DMS114 treated with DMSO at 0.1 percent for 48 hours (cell line): ENCODE data around the gene SMIM10.
"Not testable (repeated sequence)": the region's sequence is repeated elsewhere in the genome, so short reads cannot be mapped to it uniquely, and the experiment has no call there.

Experiments
- DNase-seq: peaks from one replicate; lab custom pipeline; 2025; ENCODE audit not compliant: unreplicated experiment; lab: John Stamatoyannopoulos, UW

SMIM10 gene

DNA sequence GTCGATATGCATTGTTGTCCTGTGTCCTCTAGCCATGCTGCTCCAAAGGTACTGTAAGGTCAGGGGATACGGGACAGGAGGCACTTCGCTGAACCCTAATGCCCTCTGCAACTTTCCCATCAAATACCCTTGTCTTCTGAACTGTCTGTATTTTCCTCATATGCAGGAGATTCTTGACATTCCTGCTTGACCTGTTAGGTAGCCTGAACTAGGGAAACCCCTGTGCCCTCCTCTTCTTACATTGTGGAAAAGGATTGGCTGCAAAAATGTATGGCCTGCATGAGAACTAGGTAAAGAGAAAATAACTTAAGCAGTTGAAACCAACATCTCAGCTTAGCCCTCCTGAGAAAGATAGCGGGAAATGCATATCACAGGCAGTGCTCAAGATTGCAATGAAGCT lies 20.1 kb downstream of the SMIM10 start:
- DNase-seq = no peak

DNA sequence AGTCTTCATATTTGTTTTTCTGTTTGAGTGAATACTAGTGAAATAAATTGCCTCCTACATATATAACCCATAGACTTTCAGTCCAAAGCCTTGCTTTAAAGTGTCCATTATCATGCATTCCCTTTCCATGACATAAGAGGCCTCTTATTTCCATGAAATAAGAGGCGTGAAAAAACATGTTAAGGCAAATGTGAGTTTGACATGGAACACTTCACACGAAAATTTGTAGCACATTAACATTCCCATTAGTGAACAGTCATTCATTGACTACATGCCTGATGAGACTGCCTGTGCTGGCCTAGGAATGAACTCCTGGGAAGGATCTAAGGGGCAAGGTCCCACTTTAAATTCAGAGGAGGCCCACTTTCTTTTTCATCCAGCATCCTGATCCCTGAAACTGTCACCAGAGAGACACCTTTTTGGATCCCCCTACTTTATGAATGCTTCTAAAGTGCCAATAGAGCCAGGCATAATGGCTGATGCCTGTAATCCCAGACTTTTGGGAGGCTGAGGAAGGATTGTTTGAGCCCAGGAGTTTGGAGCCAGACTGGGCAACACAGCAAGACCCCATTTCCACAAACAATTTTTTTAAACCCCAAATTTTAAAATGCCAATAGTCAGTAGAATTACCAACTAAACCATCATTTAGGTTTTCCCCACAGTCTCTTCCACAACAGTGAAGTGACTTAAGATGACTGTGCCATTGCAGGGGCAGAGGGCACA lies 24.9 kb downstream of the SMIM10 start:
- DNase-seq = no peak

DNA sequence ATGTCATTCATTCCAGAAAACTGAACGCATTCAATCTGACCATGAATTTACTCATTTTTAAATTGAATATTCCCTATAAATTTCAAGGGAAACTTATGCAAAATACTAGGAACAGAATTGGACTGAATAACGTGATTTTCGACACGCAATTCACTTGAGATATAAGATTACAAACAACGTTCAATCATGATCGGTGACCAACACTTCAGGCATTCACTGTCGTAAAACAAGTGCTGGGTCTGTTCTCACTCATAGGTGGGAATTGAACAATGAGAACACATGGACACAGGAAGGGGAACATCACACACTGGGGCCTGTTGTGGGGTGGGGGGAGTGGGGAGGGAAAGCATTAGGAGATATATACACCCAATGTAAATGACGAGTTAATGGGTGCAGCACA lies 29.1 kb downstream of the SMIM10 start:
- DNase-seq = not testable (repeated sequence)

DNA sequence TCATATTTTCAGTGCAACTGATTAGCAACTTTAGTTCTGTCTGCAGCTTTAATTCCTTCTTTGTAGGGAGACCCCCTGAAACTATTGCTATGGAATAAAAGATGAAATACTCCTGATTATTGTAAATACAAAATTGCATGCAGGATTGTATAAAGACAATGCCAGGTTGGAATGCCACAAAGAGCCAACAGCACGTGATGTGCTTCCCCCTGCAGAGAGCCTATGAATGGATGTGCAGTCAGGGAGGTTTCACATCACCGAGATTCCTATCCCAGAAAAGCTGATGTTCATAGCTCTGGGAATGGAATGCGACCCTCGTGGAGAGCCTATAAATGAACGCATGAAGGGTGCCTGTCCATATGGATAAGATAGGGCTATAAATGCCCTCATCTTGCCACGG lies 33.0 kb downstream of the SMIM10 start:
- not testable (repeated sequence) for DNase-seq

DNA sequence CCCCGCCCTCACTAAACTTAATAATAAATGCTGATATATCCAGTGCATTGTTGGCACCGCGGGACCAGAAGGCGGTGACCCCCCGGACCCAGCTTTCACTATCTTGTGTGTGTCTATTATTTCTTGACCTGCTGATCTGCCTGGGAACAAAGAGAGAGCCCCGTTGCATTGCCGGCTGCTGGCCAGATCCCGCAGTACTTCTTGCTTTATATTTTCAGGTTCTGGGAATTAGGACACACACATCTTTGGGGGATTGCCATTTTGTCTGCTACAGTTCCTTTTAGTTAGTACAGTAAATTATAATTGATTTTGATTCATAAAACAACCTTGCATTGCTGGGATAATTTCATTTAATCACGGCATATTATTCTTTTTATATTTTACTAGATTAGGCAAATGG lies 33.7 kb downstream of the SMIM10 start:
- no peak for DNase-seq

DNA sequence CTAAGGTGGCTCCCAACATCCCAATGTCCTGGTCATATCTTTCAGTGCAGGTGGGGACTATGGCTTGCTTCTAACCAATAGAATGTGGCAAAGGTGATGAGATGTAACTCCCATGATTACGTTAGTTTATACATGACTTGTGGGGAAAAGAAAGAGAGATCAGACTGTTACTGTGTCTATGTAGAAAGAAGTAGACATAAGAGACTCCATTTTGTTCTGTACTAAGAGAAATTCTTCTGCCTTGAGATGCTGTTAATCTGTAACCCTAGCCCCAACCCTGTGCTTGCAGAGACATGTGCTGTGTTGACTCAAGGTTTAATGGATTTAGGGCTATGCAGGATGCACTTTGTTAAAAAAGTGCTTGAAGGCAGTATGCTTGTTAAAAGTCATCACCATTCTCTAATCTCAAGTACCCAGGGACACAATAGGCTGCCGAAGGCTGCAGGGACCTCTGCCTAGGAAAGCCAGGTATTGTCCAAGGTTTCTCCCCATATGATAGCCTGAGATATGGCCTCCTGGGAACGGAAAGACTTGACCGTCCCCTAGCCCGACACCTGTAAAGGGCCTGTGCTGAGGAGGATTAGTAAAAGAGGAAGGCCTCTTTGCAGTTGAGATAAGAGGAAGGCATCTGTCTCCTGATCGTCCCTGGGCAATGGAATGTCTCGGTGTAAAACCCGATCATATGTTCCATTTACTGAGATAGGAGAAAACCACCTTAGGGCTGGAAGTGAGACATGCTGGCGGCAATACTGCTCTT lies 39.6 kb downstream of the SMIM10 start:
- not testable (repeated sequence) for DNase-seq

DNA sequence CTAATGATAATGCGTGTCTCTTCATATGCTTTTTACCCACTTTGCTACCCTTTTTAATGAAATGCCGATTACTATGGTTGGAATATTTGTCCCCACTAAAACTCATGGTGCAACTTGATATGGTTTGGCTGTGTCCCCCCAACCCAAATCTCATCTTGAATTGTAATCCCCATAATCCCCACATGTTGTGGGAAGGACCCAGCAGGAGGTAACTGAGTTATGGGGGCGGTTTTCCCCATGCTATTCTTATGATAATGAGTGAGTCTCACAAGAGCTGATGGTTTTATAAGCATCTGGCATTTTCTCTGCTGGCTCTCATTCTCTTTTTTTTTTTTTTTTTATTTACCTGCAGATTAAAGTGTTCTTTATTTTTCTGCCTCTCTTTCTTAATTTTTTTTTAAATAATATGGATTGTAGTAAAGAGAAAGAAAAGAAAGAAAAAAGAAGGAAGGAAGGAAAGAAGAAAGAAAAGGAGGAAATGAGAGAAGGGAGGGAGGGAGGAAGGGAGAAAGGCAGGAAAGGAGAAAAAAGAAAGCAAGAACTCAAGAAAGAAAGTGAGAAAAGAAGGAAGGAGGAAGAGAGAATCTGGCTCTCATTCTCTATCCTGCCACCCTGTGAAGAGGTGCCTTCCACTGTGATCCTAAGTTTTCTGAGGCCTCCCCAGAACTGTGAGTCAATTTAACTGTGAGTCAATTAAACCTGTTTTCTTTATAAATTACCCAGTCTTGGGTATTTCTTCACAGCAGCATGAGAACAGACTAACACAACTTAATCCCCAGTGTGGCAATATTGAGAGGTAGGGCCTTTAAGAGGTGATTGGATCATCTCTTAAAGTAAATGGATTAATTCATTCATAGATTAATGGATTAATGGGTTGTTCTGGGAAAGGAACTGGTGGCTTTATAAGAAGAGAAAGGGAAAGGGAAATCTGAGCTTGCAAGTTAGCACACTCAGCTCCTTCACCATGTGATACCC lies 50.6 kb downstream of the SMIM10 start:
- not testable (repeated sequence) for DNase-seq
